Activated CD8-positive, alpha-beta memory T cell treated with anti-CD3 and anti-CD28 coated beads for 1 hour (primary cell): Measurements from ENCODE around the gene CSK.
"Not testable (repeated sequence)": the region's sequence is repeated elsewhere in the genome, so short reads cannot be mapped to it uniquely, and the experiment has no call there.

Experiments used
- DNase-seq, 2 donors: peaks; one replicate each; pipeline ENCODE4 v3.0.0-alpha.2; 2020; ENCODE audit warnings: low read depth in 1 of 2; ENCODE audit errors: extremely low read depth in 1 of 2

Gene CSK

GRCh38 chr15:74781431-74782258 lies at the start of gene CSK:
CSK (plus strand) TSS chr15:74782080; CDS start chr15:74798298, 16,218 bp downstream.
- peak in 1 of 2 donors; percentile 71 for DNase-seq

- no peak for DNase-seq
These were observed 49.0 kb upstream of the CSK start for GRCh38 chr15:74732846-74733245.

- DNase-seq = no peak
These were observed 48.6 kb upstream of the CSK start for GRCh38 chr15:74733269-74733668.

- no peak for DNase-seq
These were observed 46.6 kb upstream of the CSK start for GRCh38 chr15:74735305-74735704.

- DNase-seq = not testable (repeated sequence)
These were observed 43.6 kb upstream of the CSK start for GRCh38 chr15:74738239-74738638.

GRCh38 chr15:74742422-74742821 lies 39.5 kb upstream of the CSK start:
- DNase-seq = no peak

GRCh38 chr15:74746389-74746788 lies 35.5 kb upstream of the CSK start:
- no peak for DNase-seq

GRCh38 chr15:74748322-74748946 lies 33.4 kb upstream of the CSK start, which contains the start of gene CYP1A2:
CYP1A2 (plus strand) TSS chr15:74748845; CDS start chr15:74749739, 894 bp downstream.
- no peak for DNase-seq

GRCh38 chr15:74749832-74750231 lies 32.0 kb upstream of the CSK start:
- DNase-seq = no peak

GRCh38 chr15:74750751-74751150 lies 31.1 kb upstream of the CSK start:
- no peak for DNase-seq

GRCh38 chr15:74752011-74752410 lies 29.9 kb upstream of the CSK start:
- DNase-seq = no peak

GRCh38 chr15:74752531-74752930 lies 29.3 kb upstream of the CSK start:
- no peak for DNase-seq

GRCh38 chr15:74754593-74755215 lies 27.2 kb upstream of the CSK start:
- DNase-seq = no peak

- DNase-seq = no peak
These were observed 23.1 kb upstream of the CSK start for GRCh38 chr15:74758736-74759135.

GRCh38 chr15:74762791-74763150 lies 19.1 kb upstream of the CSK start:
- DNase-seq = no peak

- DNase-seq = no peak
These were observed 18.5 kb upstream of the CSK start for GRCh38 chr15:74763416-74763815.

GRCh38 chr15:74767167-74768098 lies 14.4 kb upstream of the CSK start:
- DNase-seq = no peak

GRCh38 chr15:74768099-74768770 lies 13.6 kb upstream of the CSK start:
- DNase-seq = no peak

- DNase-seq = peak in 1 of 2 donors; percentile 47
These were observed 13.0 kb upstream of the CSK start for GRCh38 chr15:74768771-74769342.
